GM18505 (cell line): ENCODE data around the gene HSDL1.

Experiments used
- ATAC-seq: cut with Tn5 transposase; IDR thresholded peaks from one replicate; pipeline ENCODE4 v1.9.1; 2021; ENCODE audit not compliant: unreplicated experiment
- POLR2A ChIP-seq: IDR thresholded peaks from 4 replicates; pipeline ENCODE4 v1.6.1; 2011; ENCODE audit warnings: borderline replicate concordance; ENCODE audit not compliant: insufficient read depth, insufficient read length; ENCODE audit errors: extremely low read depth

HSDL1 gene

DNA sequence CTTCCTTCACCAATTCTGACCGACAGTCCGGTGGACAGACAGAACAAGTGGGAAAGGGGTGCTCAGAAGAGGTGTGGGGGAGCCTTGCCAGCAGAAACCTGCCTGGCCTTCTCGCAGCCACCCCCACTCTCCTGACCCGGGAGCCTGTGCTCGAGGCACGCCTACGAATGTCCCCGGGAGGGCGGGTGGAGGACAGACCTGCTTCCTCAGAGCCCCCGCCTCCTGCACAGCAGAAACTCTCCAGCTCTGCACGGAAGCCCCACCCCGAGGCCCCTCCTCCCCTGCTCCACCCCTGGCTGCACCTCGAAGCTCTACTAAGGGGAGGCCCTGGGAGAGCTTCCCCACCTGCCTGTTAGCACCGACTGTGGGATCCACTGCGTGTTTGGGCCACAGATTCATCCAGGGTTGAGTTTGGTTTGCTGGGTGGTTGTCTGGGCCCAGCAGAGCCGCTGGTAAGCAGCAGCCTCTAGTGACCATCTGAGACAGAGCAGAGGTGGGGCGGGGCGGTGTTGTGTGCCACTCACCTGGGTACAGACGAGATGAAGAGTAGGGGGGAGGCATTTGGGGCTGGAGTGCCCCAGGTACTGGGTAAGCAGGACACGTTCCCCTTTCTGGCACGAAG is 35.7 kb upstream of the HSDL1 start:
- ATAC-seq = no peak

DNA sequence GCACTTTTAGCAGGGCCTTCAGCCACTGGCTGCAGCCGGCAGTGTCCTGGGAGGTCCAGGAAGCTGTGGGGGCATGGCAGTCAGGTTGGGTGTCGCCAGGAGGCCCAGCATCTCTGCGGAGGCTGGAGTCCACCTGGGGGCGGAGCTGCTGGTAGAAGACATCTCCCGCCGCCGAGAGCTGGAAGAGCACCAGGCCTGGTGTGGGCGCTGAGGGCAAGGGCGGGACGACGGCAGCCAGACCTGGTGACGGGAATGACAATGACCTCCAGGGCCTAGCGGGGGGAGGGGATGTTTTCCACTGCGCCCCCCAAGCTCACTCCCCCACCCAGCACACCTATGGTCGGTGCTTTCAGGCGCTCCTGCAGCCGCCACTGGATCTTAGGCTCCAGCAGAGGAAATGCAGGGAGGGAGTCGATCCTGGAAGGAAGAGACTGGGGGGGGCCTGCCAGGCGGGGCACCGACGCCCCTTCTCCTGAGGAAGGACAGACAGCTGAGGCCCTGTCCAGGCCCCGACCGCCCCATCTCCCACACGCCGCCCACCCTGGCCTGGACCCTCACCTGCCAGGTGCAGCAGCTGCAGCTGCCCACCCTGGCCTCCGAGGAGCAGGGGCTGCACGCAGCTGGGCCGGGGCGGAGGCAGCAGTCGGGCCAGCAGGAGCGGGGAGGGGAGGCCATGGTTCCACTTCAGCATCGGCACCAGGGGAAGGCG is 34.8 kb upstream of the HSDL1 start:
- ATAC-seq = no peak
- no peak for TF ChIP-seq POLR2A

More for the DNA sequence above, 35.7 kb upstream of the HSDL1 start:
- no peak for TF ChIP-seq POLR2A

DNA sequence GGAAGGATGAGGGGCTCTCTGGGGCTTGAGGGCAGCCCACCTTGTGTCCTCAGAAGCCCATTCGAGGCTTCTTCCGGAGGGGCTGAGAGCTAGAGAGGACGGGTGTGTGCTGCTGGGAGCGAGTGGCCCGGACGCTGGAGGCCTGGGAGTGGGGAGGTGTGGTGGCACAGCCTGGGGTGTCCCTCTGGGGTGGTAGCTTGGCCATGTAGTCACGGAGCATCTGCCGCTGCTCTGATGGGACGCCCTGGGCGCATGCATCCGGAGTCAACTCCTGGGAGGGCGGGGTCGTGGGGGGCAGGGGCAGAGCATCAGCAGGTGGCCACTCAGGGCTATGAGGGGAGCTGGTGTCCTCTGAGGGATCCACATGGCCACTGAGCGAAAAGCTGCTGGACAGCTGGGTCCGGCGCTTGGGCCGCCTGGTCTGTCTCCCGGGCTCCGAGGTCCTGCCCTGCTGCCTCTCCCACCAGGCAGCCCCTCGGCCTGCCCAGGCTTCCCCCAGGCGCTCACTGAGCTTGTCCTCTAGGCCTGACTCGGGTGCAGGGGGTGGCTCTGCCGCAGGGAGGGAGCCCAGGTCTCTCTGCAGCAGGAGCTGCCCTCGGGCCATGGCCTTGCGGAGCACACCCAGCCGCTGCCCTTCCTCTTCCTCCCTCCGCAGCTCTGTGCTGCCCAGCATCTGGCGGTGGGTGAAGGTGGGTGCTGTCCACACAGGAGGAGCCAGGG is 34.1 kb upstream of the HSDL1 start:
- no peak for TF ChIP-seq POLR2A
- ATAC-seq = no peak

DNA sequence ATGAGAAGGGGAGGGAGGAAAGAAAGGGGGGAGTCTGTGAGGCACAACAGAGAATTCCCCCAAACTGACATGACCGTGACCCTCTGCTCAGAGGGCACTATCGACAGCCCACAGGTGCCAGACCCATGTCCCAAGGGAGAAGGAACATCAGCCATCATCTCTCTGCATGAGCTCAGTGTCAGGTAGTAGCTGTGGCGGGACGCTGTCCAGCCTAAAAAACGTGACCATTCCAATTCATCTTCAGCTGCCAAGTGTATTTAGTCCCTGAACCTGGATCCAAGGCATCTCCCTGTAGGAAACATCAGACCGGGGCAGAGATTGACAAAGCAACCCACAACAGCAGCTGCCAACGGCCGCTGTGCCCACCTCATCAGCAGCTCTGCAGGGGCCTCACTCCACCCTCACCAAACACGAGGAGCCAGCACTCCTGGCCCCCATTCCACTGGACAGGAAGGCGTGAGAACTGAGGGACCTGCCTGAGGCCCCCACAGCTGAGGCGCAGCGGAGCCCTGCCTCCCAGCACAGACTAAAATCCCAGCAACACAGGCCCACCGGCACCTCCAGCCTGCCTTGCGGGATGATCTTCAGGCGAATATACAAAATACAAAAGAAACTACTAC is 33.3 kb upstream of the HSDL1 start:
- TF ChIP-seq POLR2A = no peak
- ATAC-seq = no peak

DNA sequence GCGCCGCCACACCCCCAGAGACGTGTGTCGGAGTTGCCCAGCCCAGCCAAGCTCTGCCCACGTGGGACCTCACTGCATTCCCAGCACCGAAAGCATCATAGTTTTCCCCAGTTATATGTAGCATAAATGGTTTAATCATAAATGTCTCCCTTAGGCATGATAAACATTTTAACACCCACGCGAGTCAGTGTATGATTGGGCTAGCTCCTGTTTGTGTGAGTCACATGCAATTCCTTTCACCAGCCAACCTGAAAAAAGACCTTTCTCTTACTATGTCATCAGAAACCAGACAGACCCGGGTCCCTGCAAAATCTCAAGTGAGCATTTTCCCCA is 32.7 kb upstream of the HSDL1 start:
- ATAC-seq = no peak
- no peak for TF ChIP-seq POLR2A

DNA sequence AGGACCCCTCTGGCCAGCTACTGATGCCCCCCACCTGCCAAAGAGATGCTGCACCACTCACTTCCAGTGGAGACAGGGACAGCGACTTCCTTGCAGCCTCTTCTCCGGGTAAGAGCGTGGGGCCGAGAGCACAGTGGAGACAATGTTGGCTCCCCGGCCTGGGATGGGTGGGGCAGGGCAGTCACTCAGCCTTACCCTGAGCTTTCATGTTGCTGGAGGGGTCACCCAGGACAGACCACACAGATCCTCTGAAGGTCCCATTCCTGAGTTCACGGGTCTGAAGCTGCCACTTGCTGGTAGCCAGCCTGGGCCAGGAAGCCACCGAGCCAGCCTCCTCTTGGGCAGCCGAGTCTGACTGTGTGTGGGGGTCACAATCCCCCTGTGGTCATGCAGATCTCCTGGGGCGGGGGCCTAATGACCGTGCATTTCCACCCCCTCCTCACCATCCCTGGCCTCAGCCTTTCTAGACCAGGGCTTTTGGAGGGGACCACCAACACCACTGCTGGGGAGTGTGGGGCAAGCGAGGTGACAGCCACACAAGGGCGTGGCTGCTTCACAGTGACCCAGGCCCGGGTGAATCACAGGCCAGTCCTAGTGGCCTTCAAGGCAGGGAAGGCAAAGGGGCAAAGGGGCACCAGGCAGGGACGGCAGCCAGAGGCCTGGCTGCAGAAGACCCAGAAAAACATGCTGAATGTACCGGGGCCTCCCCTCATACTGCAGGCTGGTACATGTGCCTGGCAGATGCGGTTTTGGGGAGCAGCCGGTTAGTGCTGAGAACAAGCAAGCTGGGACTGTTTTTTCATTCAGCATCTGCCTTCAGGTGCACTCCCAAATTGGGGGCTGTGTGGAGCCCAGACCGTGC is 31.4 kb upstream of the HSDL1 start:
- no peak for ATAC-seq
- TF ChIP-seq POLR2A = no peak

DNA sequence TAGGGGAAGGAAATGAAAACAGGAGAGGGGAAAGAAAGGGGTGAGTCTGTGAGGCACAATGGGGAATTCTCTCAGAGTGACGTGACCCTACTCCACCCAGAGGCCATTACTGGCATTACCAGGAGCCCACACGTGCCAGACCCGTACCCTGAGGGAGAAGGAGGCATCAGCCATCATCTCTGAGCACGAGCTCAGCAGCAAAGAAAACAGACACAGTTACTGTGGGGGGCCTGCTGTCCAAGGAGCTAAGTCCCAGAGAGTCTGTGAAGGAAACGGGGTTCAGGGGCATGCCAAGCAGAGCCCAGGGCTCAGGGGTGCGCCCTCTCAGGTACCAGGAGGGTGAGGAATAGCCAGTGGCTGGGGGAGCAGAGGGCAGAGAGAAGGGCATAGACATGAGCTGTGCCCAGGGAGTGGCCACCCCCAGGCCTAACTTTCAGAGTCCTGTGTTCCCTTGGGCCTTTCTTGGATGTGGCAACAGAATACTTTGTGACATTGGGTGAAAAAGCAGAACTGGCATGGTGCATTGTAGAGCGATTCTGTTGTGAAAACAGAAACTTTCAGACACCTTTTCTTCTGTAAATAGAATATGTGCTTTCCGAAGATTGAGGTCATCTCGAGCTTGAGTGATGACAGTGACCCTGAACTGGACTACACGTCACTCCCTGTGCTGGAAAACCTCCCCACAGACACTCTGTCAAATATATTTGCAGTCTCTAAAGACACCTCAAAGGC is 30.5 kb upstream of the HSDL1 start:
- no peak for ATAC-seq

DNA sequence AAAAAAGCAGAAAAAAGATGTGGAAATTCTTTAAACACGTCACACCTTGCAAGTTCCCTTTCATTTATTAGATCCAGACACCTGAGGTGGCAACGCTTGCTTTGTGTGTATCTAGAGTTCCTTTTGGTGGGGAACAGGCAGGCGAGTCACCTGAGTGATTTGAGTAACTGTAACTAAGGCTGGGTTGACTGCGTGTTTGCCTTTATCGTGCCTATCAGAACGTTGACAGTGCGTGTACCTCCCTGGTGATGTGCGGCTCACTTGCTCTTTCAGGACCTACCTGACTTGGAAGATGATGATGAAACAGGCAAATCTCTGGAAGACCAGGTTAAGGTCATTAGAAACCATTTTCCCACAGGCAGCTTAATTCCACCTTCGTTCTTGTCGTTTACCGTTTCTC is 29.4 kb upstream of the HSDL1 start:
- no peak for ATAC-seq
- no peak for TF ChIP-seq POLR2A

More for the DNA sequence above, 30.5 kb upstream of the HSDL1 start:
- no peak for TF ChIP-seq POLR2A

DNA sequence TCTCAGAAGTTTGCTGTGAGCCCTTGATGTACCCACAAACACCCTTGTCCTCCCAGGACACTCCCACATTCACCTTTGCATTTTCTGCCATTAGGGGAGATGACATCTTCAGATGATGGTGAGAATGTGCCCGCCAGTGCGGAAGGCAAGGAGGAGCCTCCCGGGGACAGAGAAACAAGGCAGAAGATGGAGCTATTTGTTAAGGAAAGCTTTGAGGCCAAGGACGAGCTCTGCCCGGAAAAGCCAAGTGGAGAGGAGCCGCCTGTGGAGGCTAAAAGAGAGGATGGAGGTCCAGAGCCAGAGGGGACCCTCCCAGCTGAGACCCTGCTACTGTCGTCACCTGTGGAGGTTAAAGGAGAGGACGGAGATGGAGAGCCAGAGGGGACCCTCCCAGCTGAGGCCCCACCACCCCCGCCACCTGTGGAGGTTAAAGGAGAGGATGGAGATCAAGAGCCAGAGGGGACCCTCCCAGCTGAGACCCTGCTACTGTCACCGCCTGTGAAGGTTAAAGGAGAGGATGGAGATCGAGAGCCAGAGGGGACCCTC is 24.9 kb upstream of the HSDL1 start:
- TF ChIP-seq POLR2A = no peak
- ATAC-seq = no peak

DNA sequence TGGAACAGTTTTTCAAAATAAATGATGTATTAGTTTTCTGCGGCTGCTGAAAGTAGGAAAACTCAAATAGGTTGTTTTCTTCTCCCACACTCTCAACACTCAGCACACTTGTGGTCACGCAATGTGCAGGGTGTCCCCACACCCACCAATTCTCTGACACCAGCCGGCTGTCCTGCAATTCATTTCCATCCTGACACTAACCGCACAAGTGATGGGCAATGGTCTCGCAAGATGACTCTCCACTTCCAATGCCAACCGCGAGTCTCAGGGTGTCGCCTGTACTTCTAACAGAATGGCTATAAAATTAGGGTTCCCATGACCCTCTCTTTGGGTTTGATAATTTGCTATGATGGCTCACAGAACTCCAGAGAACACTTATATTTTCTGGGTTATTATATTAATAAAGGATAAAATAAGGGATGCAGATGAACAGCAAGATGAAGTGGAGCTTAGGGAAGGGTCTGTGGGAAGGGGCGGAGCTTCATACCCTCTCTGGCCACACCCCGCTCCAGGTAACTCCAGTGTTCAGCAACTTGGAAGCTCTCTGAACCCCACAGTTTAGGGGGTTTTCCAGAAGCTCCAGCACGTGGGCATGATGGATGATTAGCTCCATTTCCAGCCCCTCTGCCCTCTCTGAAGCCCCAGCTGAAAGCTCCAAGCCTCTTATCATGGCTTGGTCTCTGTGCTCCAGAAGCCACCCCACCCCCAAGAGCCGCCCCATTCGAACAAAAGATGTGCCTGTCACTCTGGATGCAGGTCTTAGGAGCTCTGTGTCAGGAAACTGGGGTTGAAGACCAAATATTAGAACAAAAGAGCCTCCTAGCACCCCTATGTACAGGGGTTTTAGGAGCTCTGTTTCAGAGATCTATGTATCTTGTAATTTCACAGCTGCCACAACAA is 22.1 kb upstream of the HSDL1 start:
- TF ChIP-seq POLR2A = no peak
- ATAC-seq = no peak

DNA sequence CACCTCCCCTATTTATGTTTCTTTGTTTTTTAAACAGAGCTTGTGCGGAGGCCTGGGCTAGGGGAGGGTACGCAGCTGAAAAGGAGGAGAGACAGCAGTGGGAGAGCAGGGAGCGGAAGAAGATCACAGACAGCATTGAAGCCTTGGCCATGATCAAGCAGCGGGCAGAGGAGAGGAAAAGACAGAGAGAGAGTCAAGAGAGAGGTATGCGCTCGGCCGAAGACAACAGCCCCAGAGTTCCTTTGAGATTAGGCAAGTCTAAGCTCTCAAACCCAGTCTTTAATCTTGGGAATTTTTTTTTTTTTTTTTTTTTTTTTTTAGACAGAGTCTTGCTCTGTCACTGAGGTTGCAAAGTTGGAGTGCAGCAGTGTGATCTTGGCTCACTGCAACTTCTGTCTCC is 20.8 kb upstream of the HSDL1 start:
- TF ChIP-seq POLR2A = no peak
- no peak for ATAC-seq

DNA sequence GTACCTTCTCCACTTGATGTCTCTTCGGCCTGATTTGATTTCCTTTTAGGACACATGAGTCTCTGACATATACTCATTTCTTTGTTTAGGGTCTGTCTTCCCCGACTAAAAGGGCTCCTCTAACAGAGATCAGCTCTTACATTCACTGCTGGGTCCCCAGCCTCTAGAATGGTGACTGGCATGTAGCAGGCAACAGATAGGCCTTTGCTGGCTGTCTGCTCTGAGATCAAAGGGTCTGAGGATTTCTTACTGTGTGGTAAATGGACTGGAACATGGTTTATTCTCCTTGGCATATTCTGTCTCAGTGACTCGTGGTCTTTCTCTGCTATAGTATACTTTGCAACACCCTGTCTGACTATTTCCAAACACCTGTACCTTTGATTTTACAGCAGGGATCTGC is 16.8 kb upstream of the HSDL1 start:
- ATAC-seq = no peak

DNA sequence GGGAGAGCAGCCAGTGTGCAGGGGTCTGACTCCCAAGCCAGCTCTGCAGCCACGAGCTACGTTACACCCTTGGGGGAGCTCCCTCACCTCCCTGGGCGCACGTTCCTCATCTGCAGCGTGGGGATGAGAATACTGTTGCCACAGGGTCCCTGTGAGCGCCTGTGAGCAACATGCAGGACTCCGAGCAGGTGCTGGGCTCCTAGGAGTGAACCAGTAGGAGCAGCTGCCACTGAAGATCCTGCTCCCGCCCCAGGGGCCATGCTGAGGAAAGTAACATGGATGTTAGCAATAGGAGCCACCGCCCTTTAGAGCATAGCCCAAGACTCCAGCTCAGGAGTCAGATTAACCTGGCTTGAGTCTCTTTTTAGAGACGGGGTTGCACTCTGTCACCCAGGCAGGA is 16.1 kb upstream of the HSDL1 start:
- no peak for ATAC-seq

More for the DNA sequence above, 16.8 kb upstream of the HSDL1 start:
- no peak for TF ChIP-seq POLR2A

More for the DNA sequence above, 16.1 kb upstream of the HSDL1 start:
- no peak for TF ChIP-seq POLR2A
